Smooth muscle cell (in vitro differentiated cells): Measurements from ENCODE around the gene B3GNT3. TPM values are rescaled to one million over a fixed set of nuclear protein-coding genes. Genes with fewer than 3 reads are reported as not detected.

Source experiments
- DNase-seq: peaks from one replicate; lab custom pipeline; 2025; ENCODE audit not compliant: unreplicated experiment; lab: John Stamatoyannopoulos, UW
- H2AFZ ChIP-seq: fragments of 200-600 bp; sonication (generic); 2 replicates; pipeline ENCODE4 v1.6.0; 2016; ENCODE audit warnings: antibody characterized with exemption, low read depth, mild to moderate bottlenecking
- H3F3A ChIP-seq: fragments of 200-600 bp; sonication (generic); 2 replicates; pipeline ENCODE4 v1.6.0; 2017; ENCODE audit warnings: antibody characterized with exemption, low read depth
- H3K27ac ChIP-seq: fragments of 200-600 bp; sonication (generic); 2 replicates; pipeline ENCODE4 v1.5.1; 2016; ENCODE audit warnings: low read depth, mild to moderate bottlenecking
- H3K27me3 ChIP-seq: fragments of 200-600 bp; sonication (generic); 2 replicates; pipeline ENCODE4 v1.6.1; 2016; ENCODE audit warnings: low read depth, mild to moderate bottlenecking
- H3K36me3 ChIP-seq: fragments of 200-600 bp; sonication (generic); 2 replicates; pipeline ENCODE4 v1.5.1; 2016; ENCODE audit warnings: low read depth
- H3K4me1 ChIP-seq: fragments of 200-600 bp; sonication (generic); 2 replicates; pipeline ENCODE4 v1.5.1; 2016; ENCODE audit warnings: low read depth
- H3K4me2 ChIP-seq: fragments of 200-600 bp; sonication (generic); 2 replicates; pipeline ENCODE4 v1.6.0; 2016; ENCODE audit warnings: mild to moderate bottlenecking
- H3K4me3 ChIP-seq: fragments of 200-600 bp; sonication (generic); 2 replicates; pipeline ENCODE4 v1.5.1; 2016; ENCODE audit warnings: mild to moderate bottlenecking
- H3K79me2 ChIP-seq: fragments of 200-600 bp; sonication (generic); 2 replicates; pipeline ENCODE4 v1.6.0; 2016; ENCODE audit warnings: low read depth, mild to moderate bottlenecking
- H3K9ac ChIP-seq: fragments of 200-600 bp; sonication (generic); 2 replicates; pipeline ENCODE4 v1.6.0; 2016; ENCODE audit warnings: low read depth
- H3K9me3 ChIP-seq: fragments of 200-600 bp; sonication (generic); replicated peaks from 2 replicates; pipeline ENCODE4 v1.5.1; 2016; ENCODE audit warnings: low read depth
- H4K20me1 ChIP-seq: fragments of 200-600 bp; sonication (generic); 2 replicates; pipeline ENCODE4 v1.6.0; 2016; ENCODE audit warnings: low read depth
- WGBS: methylation state at CpG from one replicate; pipeline ENCODE4 v1.1.7; 2016; ENCODE audit warnings: low lambda C conversion rate; 5-methylcytosine and 5-hydroxymethylcytosine counted together
- polyA plus RNA-seq: library from polyadenylated mRNA; unstranded; fragments of >200 nt; fragmentation: Nextera tagmentation; extraction: Ambion mirVana; gene quantifications from 2 replicates; pipeline ENCODE4 v1.2.1, GENCODE V29; 2016
- total RNA-seq: library from RNA; depleted of rRNA; stranded (reverse); fragments of >200 nt; gene quantifications from 2 replicates; pipeline ENCODE4 v1.2.3, GENCODE V29; 2014
- TF ChIP-seq, protein P1 (sequence below): fragments of 200-600 bp; sonication (generic); IDR thresholded peaks from 2 replicates; pipeline ENCODE4 v1.5.1; 2017; ENCODE audit warnings: borderline replicate concordance, mild to moderate bottlenecking, antibody characterized with exemption; ENCODE audit not compliant: insufficient read depth, poor library complexity, severe bottlenecking

The B3GNT3 gene
- total and polyA plus RNA-seq, 2 experiments from 2014 or later: 2.8 TPM; not detected in 1

DNA sequence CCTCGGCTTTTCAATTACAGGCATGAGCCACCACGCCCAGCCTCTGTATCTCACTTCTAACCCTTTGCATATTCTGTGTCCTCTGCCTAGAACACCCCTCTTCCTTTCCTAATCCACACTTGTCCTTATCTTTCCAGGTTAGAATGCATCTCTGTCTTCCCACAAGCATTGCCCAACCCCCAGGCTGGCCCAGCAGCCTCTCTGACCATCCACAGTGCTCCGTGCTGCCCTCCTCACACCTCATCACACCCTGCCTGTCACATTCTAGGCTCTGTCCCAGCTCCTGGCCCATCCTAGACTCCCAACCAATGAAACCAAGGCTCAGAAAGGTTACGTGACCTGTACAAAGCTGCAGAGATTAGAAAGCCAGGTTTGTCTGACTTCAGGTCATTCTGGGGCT, 41.6 kb downstream of the B3GNT3 start:
- Histone ChIP-seq H3K27ac (no peak overlapping the region), H3K9ac (no peak overlapping the region), H3K4me3 (no peak overlapping the region), H3K9me3 (no peaks in the 10 kb centered on the region), H3F3A (no peaks in the 10 kb centered on the region), H3K36me3 (no peaks in the 10 kb centered on the region), H3K4me1 (peaks cover 11% of the 10 kb centered on the region), H2AFZ (no peak overlapping the region), H3K4me2 (no peak overlapping the region), H3K27me3 (peaks cover 12% of the 10 kb centered on the region), H3K79me2 (no peaks in the 10 kb centered on the region), H4K20me1 (no peaks in the 10 kb centered on the region)
- TF ChIP-seq, protein P1, sequence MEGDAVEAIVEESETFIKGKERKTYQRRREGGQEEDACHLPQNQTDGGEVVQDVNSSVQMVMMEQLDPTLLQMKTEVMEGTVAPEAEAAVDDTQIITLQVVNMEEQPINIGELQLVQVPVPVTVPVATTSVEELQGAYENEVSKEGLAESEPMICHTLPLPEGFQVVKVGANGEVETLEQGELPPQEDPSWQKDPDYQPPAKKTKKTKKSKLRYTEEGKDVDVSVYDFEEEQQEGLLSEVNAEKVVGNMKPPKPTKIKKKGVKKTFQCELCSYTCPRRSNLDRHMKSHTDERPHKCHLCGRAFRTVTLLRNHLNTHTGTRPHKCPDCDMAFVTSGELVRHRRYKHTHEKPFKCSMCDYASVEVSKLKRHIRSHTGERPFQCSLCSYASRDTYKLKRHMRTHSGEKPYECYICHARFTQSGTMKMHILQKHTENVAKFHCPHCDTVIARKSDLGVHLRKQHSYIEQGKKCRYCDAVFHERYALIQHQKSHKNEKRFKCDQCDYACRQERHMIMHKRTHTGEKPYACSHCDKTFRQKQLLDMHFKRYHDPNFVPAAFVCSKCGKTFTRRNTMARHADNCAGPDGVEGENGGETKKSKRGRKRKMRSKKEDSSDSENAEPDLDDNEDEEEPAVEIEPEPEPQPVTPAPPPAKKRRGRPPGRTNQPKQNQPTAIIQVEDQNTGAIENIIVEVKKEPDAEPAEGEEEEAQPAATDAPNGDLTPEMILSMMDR: no peak
- DNase-seq: no peak
- WGBS: 79% methylated on average over 4 of the region's 4 CpGs

DNA sequence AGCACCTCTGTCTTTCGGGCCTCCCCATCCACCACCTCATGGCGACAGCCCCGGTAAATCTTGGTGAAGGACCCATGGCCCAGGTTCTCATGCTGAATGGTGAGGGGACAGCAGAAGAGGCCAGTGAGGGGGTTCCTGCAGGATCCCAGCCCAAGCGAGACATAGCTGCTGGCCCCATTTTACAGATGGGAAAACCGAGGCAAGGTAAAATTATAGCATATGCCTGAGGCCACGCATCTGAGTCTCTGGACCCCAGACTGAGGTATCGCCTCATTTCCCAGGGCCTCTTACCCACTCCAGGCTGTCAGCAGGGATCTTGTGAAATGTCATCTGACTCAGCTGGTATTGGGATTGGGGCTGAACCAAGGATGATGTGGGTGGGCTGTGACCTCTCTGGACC, 43.0 kb downstream of the B3GNT3 start:
- H3K4me3 ChIP-seq: no peak overlapping the region
- no peaks in the 10 kb centered on the region for H3K36me3 ChIP-seq
- H3K79me2 ChIP-seq: no peaks in the 10 kb centered on the region
- no peaks in the 10 kb centered on the region for H3F3A ChIP-seq
- H3K27ac ChIP-seq: no peak overlapping the region
- H2AFZ ChIP-seq: no peak overlapping the region
- TF ChIP-seq, protein P1: no peak
- no peak for DNase-seq
- no peaks in the 10 kb centered on the region for H3K9me3 ChIP-seq
- H3K4me1 ChIP-seq: peaks cover 12% of the 10 kb centered on the region
- no peaks in the 10 kb centered on the region for H4K20me1 ChIP-seq
- WGBS: 93% methylated on average over 7 of the region's 7 CpGs
- H3K27me3 ChIP-seq: peaks cover 6% of the 10 kb centered on the region
- H3K9ac ChIP-seq: no peak overlapping the region
- H3K4me2 ChIP-seq: no peak overlapping the region

GRCh38 chr19:17840019-17840418, 45.1 kb downstream of the B3GNT3 start:
- H3K27ac ChIP-seq: no peak overlapping the region
- peaks cover 8% of the 10 kb centered on the region for H3K4me1 ChIP-seq
- 89% methylated on average over 6 of the region's 6 CpGs for WGBS
- no peak for DNase-seq
- H3K4me3 ChIP-seq: no peak overlapping the region
- H3F3A ChIP-seq: no peaks in the 10 kb centered on the region
- no peaks in the 10 kb centered on the region for H3K9me3 ChIP-seq
- no peak overlapping the region for H3K4me2 ChIP-seq
- peaks cover 6% of the 10 kb centered on the region for H3K27me3 ChIP-seq
- no peak overlapping the region for H2AFZ ChIP-seq
- H3K79me2 ChIP-seq: no peaks in the 10 kb centered on the region
- no peaks in the 10 kb centered on the region for H3K36me3 ChIP-seq
- TF ChIP-seq, protein P1: no peak
- H3K9ac ChIP-seq: no peak overlapping the region
- no peaks in the 10 kb centered on the region for H4K20me1 ChIP-seq

DNA sequence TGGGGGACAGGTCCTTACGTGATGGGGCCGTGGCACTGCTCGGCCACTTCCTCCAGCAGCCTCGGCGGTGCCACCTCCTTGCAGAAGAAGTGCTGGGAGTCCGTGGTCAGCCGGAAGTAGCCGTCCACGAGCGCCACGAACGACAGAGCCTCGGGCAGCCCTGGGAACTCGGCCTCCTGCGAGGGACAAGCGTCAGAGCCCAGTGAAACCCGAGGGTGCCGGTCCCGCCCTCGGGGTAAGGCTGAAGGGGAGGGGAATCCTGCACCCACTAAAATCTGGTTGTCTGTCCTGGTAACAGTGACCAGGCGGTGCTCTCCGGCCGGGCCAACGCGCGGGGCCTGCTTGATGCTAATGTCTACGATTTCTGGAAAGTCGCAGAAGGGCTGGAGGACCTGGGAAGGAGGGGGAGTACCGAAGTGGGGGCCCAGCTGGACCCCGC, 46.5 kb downstream of the B3GNT3 start:
- no peak overlapping the region for H2AFZ ChIP-seq
- DNase-seq: no peak
- TF ChIP-seq, protein P1: no peak

More for the DNA sequence above, 46.5 kb downstream of the B3GNT3 start:
- no peaks in the 10 kb centered on the region for H3F3A ChIP-seq
- no peak overlapping the region for H3K27ac ChIP-seq
- H3K4me2 ChIP-seq: peak overlapping the region; percentile 80
- H3K4me3 ChIP-seq: peak overlapping the region; percentile 36
- H3K9ac ChIP-seq: no peak overlapping the region
- no peaks in the 10 kb centered on the region for H4K20me1 ChIP-seq
- H3K79me2 ChIP-seq: no peaks in the 10 kb centered on the region
- peaks cover 8% of the 10 kb centered on the region for H3K4me1 ChIP-seq
- H3K27me3 ChIP-seq: peaks cover 6% of the 10 kb centered on the region
- WGBS: 19% methylated on average over 29 of the region's 30 CpGs
- no peaks in the 10 kb centered on the region for H3K9me3 ChIP-seq
- no peaks in the 10 kb centered on the region for H3K36me3 ChIP-seq
